Activated T-helper 9 cell treated with anti-CD3 and anti-CD28 coated beads, Interleukin-2, amount 50 U/mL, for 16 hours (primary cell): Measurements from ENCODE around the gene GTF2F2.
"Not testable (repeated sequence)": the region's sequence is repeated elsewhere in the genome, so short reads cannot be mapped to it uniquely, and the experiment has no call there.

Source experiments
- DNase-seq: peaks from one replicate; pipeline ENCODE4 v3.0.0-alpha.2; 2020; ENCODE audit warnings: low read depth

Gene GTF2F2

DNA sequence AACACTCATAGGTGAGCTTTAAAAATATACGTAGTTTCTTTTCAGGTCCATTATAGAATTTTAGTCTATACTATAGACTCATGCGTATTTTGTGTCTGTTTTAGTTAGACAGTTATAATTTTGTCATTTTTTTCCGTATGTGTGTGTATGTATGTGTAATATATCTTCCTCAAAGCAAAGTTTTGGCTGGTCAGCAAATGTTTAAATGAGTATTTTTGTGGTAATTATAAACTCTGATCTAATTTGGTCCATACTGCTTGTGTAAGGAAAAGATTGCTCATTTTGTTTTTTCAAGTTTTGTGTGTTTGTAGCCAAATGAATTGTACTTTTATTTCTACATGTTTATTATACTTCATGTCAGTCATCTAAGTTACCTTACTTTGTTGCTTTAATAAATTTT is 60.0 kb downstream of the GTF2F2 start:
- DNase-seq = no peak

GRCh38 chr13:45180713-45181601 is 60.6 kb downstream of the GTF2F2 start:
- DNase-seq = no peak

- no peak for DNase-seq
Observed at GRCh38 chr13:45184693-45185092, 64.4 kb downstream of the GTF2F2 start.

GRCh38 chr13:45185286-45185685 is 65.0 kb downstream of the GTF2F2 start:
- no peak for DNase-seq

- DNase-seq = not testable (repeated sequence)
Observed at GRCh38 chr13:45189077-45189476, 68.8 kb downstream of the GTF2F2 start.

DNA sequence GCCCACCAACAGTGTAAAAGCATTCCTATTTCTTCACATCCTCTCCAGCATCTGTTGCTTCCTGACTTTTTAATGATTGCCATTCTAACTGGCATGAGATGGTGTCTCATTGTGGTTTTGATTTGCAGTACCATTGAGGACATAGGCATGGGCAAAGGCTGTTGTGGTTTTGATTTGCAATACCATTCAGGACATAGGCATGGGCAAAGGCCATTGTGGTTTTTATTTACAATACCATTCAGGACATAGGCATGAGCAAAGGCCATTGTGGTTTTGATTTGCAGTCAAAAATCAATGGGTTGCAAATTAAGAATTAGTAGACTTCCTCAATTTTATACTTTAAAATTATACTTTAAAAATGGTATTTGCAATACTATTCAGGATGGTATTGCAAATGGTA is 69.2 kb downstream of the GTF2F2 start:
- not testable (repeated sequence) for DNase-seq

- no peak for DNase-seq
Observed at GRCh38 chr13:45191874-45192273, 71.6 kb downstream of the GTF2F2 start.

GRCh38 chr13:45194081-45194939 is 74.0 kb downstream of the GTF2F2 start:
- DNase-seq = no peak

DNA sequence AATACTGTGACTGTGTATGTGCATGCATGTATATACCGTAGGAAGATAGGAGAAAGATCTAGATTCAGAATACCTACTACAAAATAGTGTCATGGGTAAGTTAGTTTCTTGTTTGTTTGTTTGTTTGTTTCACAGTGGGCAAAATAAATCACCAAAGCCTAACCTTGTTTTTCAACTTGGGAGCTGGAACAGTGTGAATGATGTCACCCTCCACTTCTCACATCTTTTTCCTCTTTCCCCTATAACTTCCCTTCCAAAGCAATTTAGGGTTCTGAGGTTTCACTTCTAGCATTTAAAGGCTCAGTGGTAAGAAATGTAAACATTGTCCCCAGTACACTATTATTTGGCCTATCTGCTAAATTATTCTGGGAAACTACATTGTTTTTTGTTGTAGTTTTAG is 75.1 kb downstream of the GTF2F2 start:
- DNase-seq = no peak

- no peak for DNase-seq
Observed at GRCh38 chr13:45196096-45196495, 75.8 kb downstream of the GTF2F2 start.

GRCh38 chr13:45196622-45197021 is 76.3 kb downstream of the GTF2F2 start:
- no peak for DNase-seq

- DNase-seq = no peak
Observed at GRCh38 chr13:45198041-45198440, 77.7 kb downstream of the GTF2F2 start.

DNA sequence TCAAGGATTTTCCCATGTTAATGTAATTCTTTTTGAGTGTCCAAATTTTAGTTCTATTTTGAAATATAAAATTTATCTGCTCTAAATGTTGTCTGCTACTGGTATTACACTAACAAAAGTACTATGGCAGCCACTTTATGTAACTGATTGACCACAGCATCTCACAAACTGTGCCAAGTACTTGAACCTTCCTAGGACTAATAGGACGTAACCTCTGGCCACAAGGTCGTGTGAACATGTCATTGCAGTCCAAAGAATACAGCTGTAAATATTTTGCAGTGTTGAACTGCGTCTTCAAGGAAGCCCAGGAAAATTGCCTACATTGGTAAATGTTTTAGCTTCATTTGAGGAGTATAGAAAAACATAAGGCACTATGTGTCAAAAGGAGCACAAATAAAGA is 78.6 kb downstream of the GTF2F2 start:
- DNase-seq = no peak

DNA sequence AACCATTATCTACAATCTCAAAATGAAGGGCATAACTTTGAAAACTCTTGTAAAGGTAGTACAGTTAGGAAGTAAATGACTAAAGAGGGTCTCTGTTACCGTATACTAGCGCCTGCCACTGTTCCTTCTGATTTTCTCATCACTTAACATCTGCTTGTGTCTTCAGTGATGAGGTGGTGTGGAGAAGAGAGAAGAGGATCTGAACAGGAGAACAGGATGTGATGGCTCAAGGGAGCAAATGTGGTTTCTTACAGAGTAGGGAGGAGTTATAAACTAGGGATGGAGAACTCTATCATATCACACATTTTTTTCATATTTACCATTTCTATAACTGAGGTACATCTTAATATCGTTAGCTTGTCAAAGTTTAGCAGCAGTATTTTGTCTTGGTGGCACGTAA is 79.4 kb downstream of the GTF2F2 start:
- no peak for DNase-seq

DNA sequence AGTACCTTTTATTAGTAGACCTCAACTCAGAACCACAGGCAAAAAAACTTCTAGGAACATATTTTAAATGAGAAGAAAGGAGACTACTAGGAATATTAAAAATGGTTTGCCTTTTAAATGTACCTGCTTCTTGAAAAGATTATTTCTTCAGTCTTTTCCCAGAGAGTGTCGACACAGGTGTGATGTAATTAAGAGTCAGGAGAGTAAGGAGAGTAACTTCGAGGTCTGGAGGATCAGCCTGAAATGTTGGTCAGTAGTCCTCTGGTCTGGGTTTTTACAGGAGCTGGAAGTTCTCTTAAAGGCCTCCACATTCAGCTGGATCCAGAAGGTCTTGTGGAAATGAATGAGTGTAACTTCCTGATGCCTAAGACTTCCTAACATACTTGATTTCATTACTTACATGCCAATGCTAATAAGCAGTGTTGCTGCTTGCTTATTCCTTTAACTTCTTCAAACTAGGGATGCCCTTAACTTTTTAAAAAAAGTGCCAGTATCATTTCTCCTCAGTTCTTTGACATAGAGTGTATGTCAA is 80.5 kb downstream of the GTF2F2 start, which contains the start of gene KCTD4:
Gene KCTD4, minus strand, starts transcription at position 345 of the 532 bp plus-strand sequence. CDS start 6,478 bp downstream, outside the sequence.
- no peak for DNase-seq

- no peak for DNase-seq
Observed at GRCh38 chr13:45205124-45205523, 84.8 kb downstream of the GTF2F2 start.

- no peak for DNase-seq
Observed at GRCh38 chr13:45206340-45206739, 86.0 kb downstream of the GTF2F2 start.

DNA sequence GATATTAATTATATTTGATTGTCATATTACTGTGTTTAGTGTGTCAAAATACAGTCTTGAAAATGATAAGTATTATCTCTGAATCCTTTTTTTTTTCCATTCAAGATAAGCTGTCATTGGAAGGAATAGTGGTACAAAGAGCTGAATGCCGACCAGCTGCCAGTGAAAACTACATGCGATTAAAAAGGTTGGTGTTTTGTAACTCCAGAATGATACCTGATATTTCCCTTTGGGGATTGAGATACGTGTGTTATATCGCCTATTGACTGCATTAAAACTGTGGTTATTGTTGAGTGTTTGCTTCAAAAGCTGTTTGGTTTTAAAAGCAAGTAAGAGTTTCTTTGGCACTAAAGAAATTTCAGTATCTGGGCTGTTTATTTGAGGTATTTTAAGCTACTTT is 87.0 kb downstream of the GTF2F2 start:
- DNase-seq = no peak

- DNase-seq = no peak
Observed at GRCh38 chr13:45208132-45208531, 87.8 kb downstream of the GTF2F2 start.

DNA sequence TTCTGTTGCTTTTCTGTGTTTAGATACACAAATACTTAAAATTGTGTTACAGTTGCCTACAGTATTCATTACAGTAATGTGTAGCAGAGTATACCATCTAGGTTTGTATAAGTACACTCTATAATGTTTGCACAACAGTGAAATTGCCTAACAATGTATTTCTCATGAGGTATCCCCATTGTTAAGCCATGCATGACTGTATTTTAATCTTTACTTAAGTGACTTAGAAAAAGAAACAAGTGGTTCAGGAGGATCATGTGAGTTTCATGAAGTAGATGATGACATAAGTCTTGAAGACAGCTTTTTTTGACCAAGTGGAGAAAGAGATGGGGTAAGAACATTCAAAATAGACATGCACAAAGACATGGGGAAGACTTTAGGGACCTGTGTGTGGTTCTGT is 88.9 kb downstream of the GTF2F2 start:
- DNase-seq = no peak

DNA sequence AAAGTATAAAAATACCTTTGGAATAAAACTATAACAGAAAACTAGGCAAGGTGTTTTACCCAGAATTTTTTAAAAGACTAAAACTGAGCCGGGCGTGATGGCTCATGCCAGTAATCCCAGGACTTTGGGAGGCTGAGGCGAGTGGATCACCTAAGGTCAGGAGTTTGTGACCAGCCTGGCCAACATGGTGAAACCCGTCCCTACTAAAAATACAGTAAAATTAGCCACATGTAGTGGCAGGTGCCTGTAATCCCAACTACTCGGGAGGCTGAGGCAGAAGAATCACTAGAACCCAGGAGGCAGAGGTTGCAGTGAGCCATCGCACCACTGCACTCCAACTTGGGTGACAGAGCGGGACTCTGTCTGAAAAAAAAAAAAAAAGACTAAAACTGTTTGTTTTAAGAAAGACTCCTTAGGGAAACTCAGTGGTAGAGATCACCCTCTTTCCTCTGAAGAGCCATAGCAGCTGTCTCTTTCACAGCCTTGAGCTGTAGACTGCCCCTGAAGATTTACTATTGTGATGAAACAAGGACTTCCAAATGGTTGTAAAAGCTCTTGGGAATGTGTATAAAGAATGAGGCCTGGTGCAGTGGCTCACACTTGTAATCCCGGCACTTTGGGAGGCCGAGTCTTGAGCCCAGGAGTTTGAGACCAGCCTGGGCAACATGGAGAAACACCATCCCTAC is 95.2 kb downstream of the GTF2F2 start:
- no peak for DNase-seq

GRCh38 chr13:45216193-45216592 is 95.9 kb downstream of the GTF2F2 start:
- no peak for DNase-seq
